Measurements from ENCODE around the gene RND2. TPM values are rescaled to one million over a fixed set of nuclear protein-coding genes. Genes with fewer than 3 reads are reported as not detected.

Gene RND2
- total and polyA plus RNA-seq, 9 of the 15 experiments (the other 6 are each of a cell fraction or from before 2014, with no cell fraction given) = 0.15 to 1.9 (median 0.98) TPM

- TF ChIP-seq ZNF785 (CRISPR knock-in tag; IDR thresholded peaks at IDR 0.05) = no peak
- TF ChIP-seq ZNF584 (CRISPR knock-in tag; IDR thresholded peaks at IDR 0.05; ENCODE audit: low read depth) = no peak; the same call in 1 of the 2 replicates
- no peak for TF ChIP-seq FOSL1 (tag; conservative IDR thresholded peaks at IDR 0.05)
- TF ChIP-seq, protein P1, sequence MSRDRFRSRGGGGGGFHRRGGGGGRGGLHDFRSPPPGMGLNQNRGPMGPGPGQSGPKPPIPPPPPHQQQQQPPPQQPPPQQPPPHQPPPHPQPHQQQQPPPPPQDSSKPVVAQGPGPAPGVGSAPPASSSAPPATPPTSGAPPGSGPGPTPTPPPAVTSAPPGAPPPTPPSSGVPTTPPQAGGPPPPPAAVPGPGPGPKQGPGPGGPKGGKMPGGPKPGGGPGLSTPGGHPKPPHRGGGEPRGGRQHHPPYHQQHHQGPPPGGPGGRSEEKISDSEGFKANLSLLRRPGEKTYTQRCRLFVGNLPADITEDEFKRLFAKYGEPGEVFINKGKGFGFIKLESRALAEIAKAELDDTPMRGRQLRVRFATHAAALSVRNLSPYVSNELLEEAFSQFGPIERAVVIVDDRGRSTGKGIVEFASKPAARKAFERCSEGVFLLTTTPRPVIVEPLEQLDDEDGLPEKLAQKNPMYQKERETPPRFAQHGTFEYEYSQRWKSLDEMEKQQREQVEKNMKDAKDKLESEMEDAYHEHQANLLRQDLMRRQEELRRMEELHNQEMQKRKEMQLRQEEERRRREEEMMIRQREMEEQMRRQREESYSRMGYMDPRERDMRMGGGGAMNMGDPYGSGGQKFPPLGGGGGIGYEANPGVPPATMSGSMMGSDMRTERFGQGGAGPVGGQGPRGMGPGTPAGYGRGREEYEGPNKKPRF (IDR thresholded peaks at IDR 0.05; ENCODE audit: low read depth, low read length) = no peak
- TF ChIP-seq, protein P2, sequence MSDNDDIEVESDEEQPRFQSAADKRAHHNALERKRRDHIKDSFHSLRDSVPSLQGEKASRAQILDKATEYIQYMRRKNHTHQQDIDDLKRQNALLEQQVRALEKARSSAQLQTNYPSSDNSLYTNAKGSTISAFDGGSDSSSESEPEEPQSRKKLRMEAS (CRISPR knock-in tag; IDR thresholded peaks at IDR 0.05) = no peak
- TF ChIP-seq MYBL2 (IDR thresholded peaks at IDR 0.05; ENCODE audit: low read depth) = no peak
- TF ChIP-seq MYBL2 (CRISPR knock-in tag; IDR thresholded peaks at IDR 0.05; ENCODE audit: borderline replicate concordance) = no peak
- no peak; the same call in 1 of the 2 replicates for TF ChIP-seq KLF1 (tag; IDR thresholded peaks at IDR 0.05)
- TF ChIP-seq STAT5B (CRISPR knock-in tag; IDR thresholded peaks at IDR 0.05) = no peak
- TF ChIP-seq, protein P3, sequence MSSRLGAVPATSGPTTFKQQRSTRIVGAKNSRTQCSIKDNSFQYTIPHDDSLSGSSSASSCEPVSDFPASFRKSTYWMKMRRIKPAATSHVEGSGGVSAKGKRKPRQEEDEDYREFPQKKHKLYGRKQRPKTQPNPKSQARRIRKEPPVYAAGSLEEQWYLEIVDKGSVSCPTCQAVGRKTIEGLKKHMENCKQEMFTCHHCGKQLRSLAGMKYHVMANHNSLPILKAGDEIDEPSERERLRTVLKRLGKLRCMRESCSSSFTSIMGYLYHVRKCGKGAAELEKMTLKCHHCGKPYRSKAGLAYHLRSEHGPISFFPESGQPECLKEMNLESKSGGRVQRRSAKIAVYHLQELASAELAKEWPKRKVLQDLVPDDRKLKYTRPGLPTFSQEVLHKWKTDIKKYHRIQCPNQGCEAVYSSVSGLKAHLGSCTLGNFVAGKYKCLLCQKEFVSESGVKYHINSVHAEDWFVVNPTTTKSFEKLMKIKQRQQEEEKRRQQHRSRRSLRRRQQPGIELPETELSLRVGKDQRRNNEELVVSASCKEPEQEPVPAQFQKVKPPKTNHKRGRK (tag; IDR thresholded peaks at IDR 0.05) = no peak
- no peak for TF ChIP-seq ZNF583 (CRISPR knock-in tag; IDR thresholded peaks at IDR 0.05)
- 0 out of 2 replicates have a peak, but pooled peaks have one; percentile 15 for TF ChIP-seq FOXJ2 (tag; IDR thresholded peaks at IDR 0.05)
- no peak for TF ChIP-seq ATF6 (CRISPR knock-in tag; IDR thresholded peaks at IDR 0.05)
- TF ChIP-seq ZNF586 (CRISPR knock-in tag; conservative IDR thresholded peaks at IDR 0.05) = no peak
- TF ChIP-seq ETV1 (tag; conservative IDR thresholded peaks at IDR 0.05; ENCODE audit: low read depth) = no peak
- TF ChIP-seq FOXA1 (IDR thresholded peaks at IDR 0.05; ENCODE audit: borderline replicate concordance) = no peak
- no peak for TF ChIP-seq ZNF316 (IDR thresholded peaks at IDR 0.05)
- TF ChIP-seq HNRNPUL1 (IDR thresholded peaks at IDR 0.05; ENCODE audit: low read length) = no peak
- TF ChIP-seq, protein P4, sequence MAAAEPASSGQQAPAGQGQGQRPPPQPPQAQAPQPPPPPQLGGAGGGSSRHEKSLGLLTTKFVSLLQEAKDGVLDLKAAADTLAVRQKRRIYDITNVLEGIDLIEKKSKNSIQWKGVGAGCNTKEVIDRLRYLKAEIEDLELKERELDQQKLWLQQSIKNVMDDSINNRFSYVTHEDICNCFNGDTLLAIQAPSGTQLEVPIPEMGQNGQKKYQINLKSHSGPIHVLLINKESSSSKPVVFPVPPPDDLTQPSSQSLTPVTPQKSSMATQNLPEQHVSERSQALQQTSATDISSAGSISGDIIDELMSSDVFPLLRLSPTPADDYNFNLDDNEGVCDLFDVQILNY (CRISPR knock-in tag; IDR thresholded peaks at IDR 0.05) = no peak
- TF ChIP-seq, protein P5, sequence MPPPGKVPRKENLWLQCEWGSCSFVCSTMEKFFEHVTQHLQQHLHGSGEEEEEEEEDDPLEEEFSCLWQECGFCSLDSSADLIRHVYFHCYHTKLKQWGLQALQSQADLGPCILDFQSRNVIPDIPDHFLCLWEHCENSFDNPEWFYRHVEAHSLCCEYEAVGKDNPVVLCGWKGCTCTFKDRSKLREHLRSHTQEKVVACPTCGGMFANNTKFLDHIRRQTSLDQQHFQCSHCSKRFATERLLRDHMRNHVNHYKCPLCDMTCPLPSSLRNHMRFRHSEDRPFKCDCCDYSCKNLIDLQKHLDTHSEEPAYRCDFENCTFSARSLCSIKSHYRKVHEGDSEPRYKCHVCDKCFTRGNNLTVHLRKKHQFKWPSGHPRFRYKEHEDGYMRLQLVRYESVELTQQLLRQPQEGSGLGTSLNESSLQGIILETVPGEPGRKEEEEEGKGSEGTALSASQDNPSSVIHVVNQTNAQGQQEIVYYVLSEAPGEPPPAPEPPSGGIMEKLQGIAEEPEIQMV (tag; conservative IDR thresholded peaks at IDR 0.05; ENCODE audit: low read depth) = no peak
- no peak for TF ChIP-seq ZFPM2 (CRISPR knock-in tag; IDR thresholded peaks at IDR 0.05)
Measured at GRCh38 chr17:42980274-42980765, 44.7 kb upstream of the RND2 start, which contains the start of gene RUNDC1 (continued).

Measured in K562 (cell line).